ENCODE data around the gene DNAH9.

The DNAH9 gene

GRCh38 chr17:11768981-11769380 lies 170.7 kb downstream of the DNAH9 start:
- no peak for TF ChIP-seq CTCF (IDR thresholded peaks at IDR 0.05; ENCODE audit: borderline replicate concordance, extremely low read depth, low read length, poor library complexity, severe bottlenecking)
- no peak for TF ChIP-seq EZH2 (IDR thresholded peaks at IDR 0.05; ENCODE audit: borderline replicate concordance, low read depth, low read length, severe bottlenecking)
- no peak overlapping the region for H3K9ac ChIP-seq (ENCODE audit: low read depth, low read length)
- no peak overlapping the region for H2AFZ ChIP-seq (ENCODE audit: low read depth, low read length)
- H3K4me2 ChIP-seq (ENCODE audit: insufficient read depth, low read length): no peak overlapping the region
- no peak overlapping the region for H3K4me3 ChIP-seq (ENCODE audit: low read depth in 1 of 2, low read length in 2 of 2)
- DNase-seq (no peak), ATAC-seq (ENCODE audit: insufficient read depth, low read depth) (no peak)
- H3K27me3 ChIP-seq (ENCODE audit: insufficient read depth, low read length, poor library complexity): peaks cover 2% of the 10 kb centered on the region
- H4K20me1 ChIP-seq (ENCODE audit: insufficient read depth, low read length): no peaks in the 10 kb centered on the region
- H3K4me1 ChIP-seq (ENCODE audit: insufficient read depth, low read length): no peaks in the 10 kb centered on the region
- no peaks in the 10 kb centered on the region for H3K9me3 ChIP-seq (ENCODE audit: insufficient read depth, low read length, severe bottlenecking)
- no peak overlapping the region for H3K27ac ChIP-seq (ENCODE audit: low read length)
- no peaks in the 10 kb centered on the region for H3K79me2 ChIP-seq (ENCODE audit: insufficient read depth, low read length)
- H3K36me3 ChIP-seq (ENCODE audit: insufficient read depth, low read length): no peaks in the 10 kb centered on the region

GRCh38 chr17:11772031-11772430 lies 173.8 kb downstream of the DNAH9 start:
- Histone ChIP-seq H3K27ac (ENCODE audit: low read length) (no peak overlapping the region), H3K79me2 (ENCODE audit: insufficient read depth, low read length) (no peaks in the 10 kb centered on the region), H3K4me3 (ENCODE audit: low read depth in 1 of 2, low read length in 2 of 2) (no peak overlapping the region), H3K36me3 (ENCODE audit: insufficient read depth, low read length) (no peaks in the 10 kb centered on the region), H3K4me2 (ENCODE audit: insufficient read depth, low read length) (no peak overlapping the region), H3K9ac (ENCODE audit: low read depth, low read length) (no peak overlapping the region), H3K9me3 (ENCODE audit: insufficient read depth, low read length, severe bottlenecking) (no peaks in the 10 kb centered on the region), H2AFZ (ENCODE audit: low read depth, low read length) (no peak overlapping the region), H3K4me1 (ENCODE audit: insufficient read depth, low read length) (no peaks in the 10 kb centered on the region), H3K27me3 (ENCODE audit: insufficient read depth, low read length, poor library complexity) (no peaks in the 10 kb centered on the region), H4K20me1 (ENCODE audit: insufficient read depth, low read length) (no peaks in the 10 kb centered on the region)
- ATAC-seq (ENCODE audit: insufficient read depth, low read depth): no peak
- DNase-seq: no peak
- no peak for TF ChIP-seq EZH2 (IDR thresholded peaks at IDR 0.05; ENCODE audit: borderline replicate concordance, low read depth, low read length, severe bottlenecking)
- TF ChIP-seq CTCF (IDR thresholded peaks at IDR 0.05; ENCODE audit: borderline replicate concordance, extremely low read depth, low read length, poor library complexity, severe bottlenecking): no peak

- no peak for TF ChIP-seq EZH2 (IDR thresholded peaks at IDR 0.05; ENCODE audit: borderline replicate concordance, low read depth, low read length, severe bottlenecking)
- no peak for TF ChIP-seq CTCF (IDR thresholded peaks at IDR 0.05; ENCODE audit: borderline replicate concordance, extremely low read depth, low read length, poor library complexity, severe bottlenecking)
Measured at GRCh38 chr17:11779892-11780291, 181.6 kb downstream of the DNAH9 start.

GRCh38 chr17:11780621-11781020 lies 182.4 kb downstream of the DNAH9 start:
- H3K36me3 ChIP-seq (ENCODE audit: insufficient read depth, low read length): no peaks in the 10 kb centered on the region
- H3K27me3 ChIP-seq (ENCODE audit: insufficient read depth, low read length, poor library complexity): no peaks in the 10 kb centered on the region
- H4K20me1 ChIP-seq (ENCODE audit: insufficient read depth, low read length): no peaks in the 10 kb centered on the region
- ATAC-seq (ENCODE audit: insufficient read depth, low read depth) (peak; percentile 55), DNase-seq (peak; percentile 4)
- no peak overlapping the region for H3K4me3 ChIP-seq (ENCODE audit: low read depth in 1 of 2, low read length in 2 of 2)
- no peaks in the 10 kb centered on the region for H3K9me3 ChIP-seq (ENCODE audit: insufficient read depth, low read length, severe bottlenecking)
- no peak overlapping the region for H3K27ac ChIP-seq (ENCODE audit: low read length)
- no peak overlapping the region for H3K9ac ChIP-seq (ENCODE audit: low read depth, low read length)
- H3K79me2 ChIP-seq (ENCODE audit: insufficient read depth, low read length): no peaks in the 10 kb centered on the region
- H2AFZ ChIP-seq (ENCODE audit: low read depth, low read length): no peak overlapping the region
- TF ChIP-seq CTCF (IDR thresholded peaks at IDR 0.05; ENCODE audit: borderline replicate concordance, extremely low read depth, low read length, poor library complexity, severe bottlenecking) (no peak), EZH2 (IDR thresholded peaks at IDR 0.05; ENCODE audit: borderline replicate concordance, low read depth, low read length, severe bottlenecking) (no peak)
- H3K4me2 ChIP-seq (ENCODE audit: insufficient read depth, low read length): peak overlapping the region; percentile 40; the same call in 1 of the 2 replicates
- peaks cover 6% of the 10 kb centered on the region for H3K4me1 ChIP-seq (ENCODE audit: insufficient read depth, low read length)

More at GRCh38 chr17:11779892-11780291, 181.6 kb downstream of the DNAH9 start:
- ATAC-seq (ENCODE audit: insufficient read depth, low read depth): no peak
- DNase-seq: no peak
- no peak overlapping the region for H3K4me2 ChIP-seq (ENCODE audit: insufficient read depth, low read length)
- no peaks in the 10 kb centered on the region for H3K27me3 ChIP-seq (ENCODE audit: insufficient read depth, low read length, poor library complexity)
- H2AFZ ChIP-seq (ENCODE audit: low read depth, low read length): no peak overlapping the region
- H4K20me1 ChIP-seq (ENCODE audit: insufficient read depth, low read length): no peaks in the 10 kb centered on the region
- no peaks in the 10 kb centered on the region for H3K9me3 ChIP-seq (ENCODE audit: insufficient read depth, low read length, severe bottlenecking)
- H3K27ac ChIP-seq (ENCODE audit: low read length): no peak overlapping the region
- peaks cover 6% of the 10 kb centered on the region for H3K4me1 ChIP-seq (ENCODE audit: insufficient read depth, low read length)
- H3K79me2 ChIP-seq (ENCODE audit: insufficient read depth, low read length): no peaks in the 10 kb centered on the region
- no peak overlapping the region for H3K9ac ChIP-seq (ENCODE audit: low read depth, low read length)
- H3K4me3 ChIP-seq (ENCODE audit: low read depth in 1 of 2, low read length in 2 of 2): no peak overlapping the region
- H3K36me3 ChIP-seq (ENCODE audit: insufficient read depth, low read length): no peaks in the 10 kb centered on the region

Data from DND-41 (cell line).